Stimulated activated naive B cell treated with anti-CD40 and anti-IgM and Interleukin-4, amounts not matched to agents 10 μg/mL and 1 μg/mL and 100 μg/mL, for 72 hours (primary cell): ENCODE results near the gene GPR62.

ENCODE experiments used
- ATAC-seq, 2 donors: fragments of 150-1000 bp; cut with Tn5 transposase; replicated peaks; 2 replicates each; pipeline ENCODE4 v1.10.0; 2021; ENCODE audit warnings: moderate library complexity in 1 of 2
- DNase-seq: peaks from one replicate; pipeline ENCODE4 v3.0.0; 2021
- H3K27ac Mint-ChIP-seq: one replicate; pipeline ENCODE4 v1.8.0; 2022; ENCODE audit warnings: mild to moderate bottlenecking, mixed read lengths
- H3K27me3 Mint-ChIP-seq, 2 donors: one replicate each; pipeline ENCODE4 v1.8.0; 2022; ENCODE audit warnings: mixed read lengths in 2 of 2
- H3K36me3 Mint-ChIP-seq, 2 donors: one replicate each; pipeline ENCODE4 v1.8.0; 2022; ENCODE audit warnings: mixed read lengths in 2 of 2, mild to moderate bottlenecking in 1 of 2
- H3K4me1 Mint-ChIP-seq, 2 donors: one replicate each; pipeline ENCODE4 v1.8.0; 2022; ENCODE audit warnings: mixed read lengths in 2 of 2, mild to moderate bottlenecking in 1 of 2
- H3K4me3 Mint-ChIP-seq, 2 donors: one replicate each; pipeline ENCODE4 v1.8.0; 2022; ENCODE audit warnings: mild to moderate bottlenecking in 2 of 2, mixed read lengths in 2 of 2, moderate library complexity in 1 of 2
- H3K9me3 Mint-ChIP-seq, 2 donors: one replicate each; pipeline ENCODE4 v1.8.0; 2022; ENCODE audit warnings: mixed read lengths in 2 of 2, mild to moderate bottlenecking in 1 of 2

Gene GPR62

GRCh38 chr3:51934139-51934850 is 20.9 kb upstream of the GPR62 start:
- H3K4me3 Mint-ChIP-seq, result no peak overlapping the region
- ATAC-seq, result no peak
- H3K27ac Mint-ChIP-seq, result no peak overlapping the region
- DNase-seq, result no peak
- H3K36me3 Mint-ChIP-seq, result peaks cover 75 to 88% of the 10 kb centered on the region in 2 donors
- H3K4me1 Mint-ChIP-seq, result peaks cover 11 to 40% of the 10 kb centered on the region in 2 donors
- no peaks in the 10 kb centered on the region for H3K9me3 Mint-ChIP-seq
- H3K27me3 Mint-ChIP-seq, result no peaks in the 10 kb centered on the region

GRCh38 chr3:51934991-51935885 is 19.9 kb upstream of the GPR62 start:
- no peaks in the 10 kb centered on the region for H3K9me3 Mint-ChIP-seq
- ATAC-seq, result no peak
- peaks cover 18 to 49% of the 10 kb centered on the region in 2 donors for H3K4me1 Mint-ChIP-seq
- H3K36me3 Mint-ChIP-seq, result peaks cover 74 to 88% of the 10 kb centered on the region in 2 donors
- no peak overlapping the region for H3K27ac Mint-ChIP-seq
- no peaks in the 10 kb centered on the region for H3K27me3 Mint-ChIP-seq
- H3K4me3 Mint-ChIP-seq, result no peak overlapping the region
- no peak for DNase-seq

- Mint-ChIP-seq H3K36me3 (peaks cover 70 to 86% of the 10 kb centered on the region in 2 donors), H3K4me3 (no peak overlapping the region), H3K4me1 (peaks cover 27 to 58% of the 10 kb centered on the region in 2 donors), H3K9me3 (no peaks in the 10 kb centered on the region), H3K27me3 (no peaks in the 10 kb centered on the region), H3K27ac (no peak overlapping the region)
- DNase-seq, result no peak
- ATAC-seq, result no peak
Measured at GRCh38 chr3:51935886-51936755, 19.1 kb upstream of the GPR62 start.

GRCh38 chr3:51937014-51937413 is 18.2 kb upstream of the GPR62 start:
- no peak for DNase-seq
- ATAC-seq, result no peak
- H3K27me3 Mint-ChIP-seq, result no peaks in the 10 kb centered on the region
- H3K4me1 Mint-ChIP-seq, result peaks cover 30 to 58% of the 10 kb centered on the region in 2 donors
- no peak overlapping the region for H3K27ac Mint-ChIP-seq
- H3K36me3 Mint-ChIP-seq, result peaks cover 62 to 77% of the 10 kb centered on the region in 2 donors
- no peak overlapping the region for H3K4me3 Mint-ChIP-seq
- H3K9me3 Mint-ChIP-seq, result no peaks in the 10 kb centered on the region

DNA sequence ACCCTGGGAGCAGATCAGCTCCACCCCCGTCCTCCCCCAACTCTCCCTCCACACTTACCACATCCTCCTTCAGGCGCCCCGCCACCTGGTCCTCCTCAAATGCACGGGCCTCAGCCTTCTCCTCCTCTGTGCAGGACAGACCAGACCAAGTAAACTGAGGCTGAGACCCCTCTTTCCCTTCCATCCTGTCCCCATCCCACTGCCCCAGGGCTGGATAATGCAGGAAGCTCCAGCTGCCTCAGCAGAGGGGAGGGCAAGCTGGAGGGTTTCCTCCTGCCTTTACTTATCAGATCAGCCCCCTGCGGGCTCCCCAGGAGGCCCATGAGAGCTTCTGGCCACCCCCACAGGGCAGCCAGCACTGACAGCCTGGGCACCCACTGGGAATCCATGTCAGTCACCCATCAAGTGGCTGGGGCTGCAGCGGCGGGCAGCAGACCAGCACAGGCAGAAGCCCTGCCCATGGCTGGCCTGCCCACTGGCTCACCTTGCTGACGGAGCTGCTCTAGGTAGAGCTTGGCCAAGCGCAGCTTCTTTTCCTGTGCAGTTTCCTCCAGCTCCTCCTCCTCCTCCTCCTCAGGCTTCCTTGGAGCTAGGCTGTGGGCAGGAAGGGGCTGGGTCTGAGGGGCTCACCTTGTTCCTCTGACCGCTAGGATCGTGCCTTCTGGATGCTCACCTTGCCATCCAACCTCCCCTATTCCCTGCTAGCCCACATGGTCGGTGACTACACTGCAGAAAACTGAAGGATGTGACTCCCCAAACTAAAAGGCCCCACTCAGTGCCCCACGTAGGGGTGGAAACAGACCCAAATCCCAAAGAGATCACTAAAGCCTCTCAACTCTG is 17.4 kb upstream of the GPR62 start:
- Mint-ChIP-seq H3K27me3 (no peaks in the 10 kb centered on the region), H3K4me3 (no peak overlapping the region), H3K4me1 (peaks cover 30 to 58% of the 10 kb centered on the region in 2 donors), H3K36me3 (peaks cover 55 to 72% of the 10 kb centered on the region in 2 donors), H3K27ac (peak overlapping the region; percentile 86), H3K9me3 (no peaks in the 10 kb centered on the region)
- ATAC-seq (no peak), DNase-seq (no peak)

GRCh38 chr3:51938780-51939425 is 16.3 kb upstream of the GPR62 start:
- no peaks in the 10 kb centered on the region for H3K9me3 Mint-ChIP-seq
- H3K4me3 Mint-ChIP-seq, result peak overlapping the region; percentile 46 to 59
- no peaks in the 10 kb centered on the region for H3K27me3 Mint-ChIP-seq
- peaks cover 49 to 64% of the 10 kb centered on the region in 2 donors for H3K36me3 Mint-ChIP-seq
- peaks cover 32 to 58% of the 10 kb centered on the region in 2 donors for H3K4me1 Mint-ChIP-seq
- H3K27ac Mint-ChIP-seq, result peak overlapping the region; percentile 33
- ATAC-seq (no peak), DNase-seq (no peak)

DNA sequence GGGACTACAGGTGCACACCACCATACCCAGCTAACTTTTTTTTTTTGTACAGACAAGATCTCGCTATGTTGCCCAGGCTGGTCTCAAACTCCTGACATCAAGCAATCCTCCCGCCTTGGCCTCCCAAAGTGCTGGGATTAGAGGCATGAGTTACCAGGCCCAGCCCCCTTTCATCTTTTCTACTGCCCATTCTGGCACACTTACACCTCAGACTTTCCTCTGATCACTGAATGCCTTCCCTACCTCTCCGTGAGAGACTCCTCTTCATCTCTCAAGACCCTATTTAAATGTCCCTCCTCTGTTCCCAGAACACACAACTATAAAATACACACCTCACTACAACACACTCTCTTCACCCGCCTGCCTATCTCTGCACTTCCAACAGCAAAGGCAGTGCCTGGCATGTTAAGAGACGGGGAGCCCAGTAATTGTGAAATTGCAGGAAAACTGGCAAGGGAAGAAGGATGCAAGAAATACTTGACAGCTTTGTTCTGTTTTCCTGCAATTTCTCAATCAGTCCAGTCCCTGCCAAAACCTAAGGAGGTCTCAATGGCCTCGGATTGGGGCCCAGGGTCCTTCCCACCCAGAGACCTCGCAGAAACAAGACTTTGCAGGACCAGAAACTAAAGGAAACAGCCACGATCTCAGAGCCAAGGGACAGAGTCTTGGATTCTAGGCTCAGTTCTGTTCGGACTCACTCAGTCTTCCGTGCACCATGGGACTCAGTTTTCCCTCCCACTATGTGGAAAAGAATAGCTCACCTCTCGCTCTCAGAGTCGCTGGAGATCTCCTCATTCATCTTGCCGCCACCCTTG is 14.3 kb upstream of the GPR62 start:
- H3K9me3 Mint-ChIP-seq, result no peaks in the 10 kb centered on the region
- H3K27ac Mint-ChIP-seq, result peak overlapping the region; percentile 65
- H3K4me1 Mint-ChIP-seq, result peaks cover 32 to 63% of the 10 kb centered on the region in 2 donors
- no peaks in the 10 kb centered on the region for H3K27me3 Mint-ChIP-seq
- peak overlapping the region; percentile 76 to 81 for H3K4me3 Mint-ChIP-seq
- ATAC-seq, result no peak
- no peak for DNase-seq
- peaks cover 47 to 66% of the 10 kb centered on the region in 2 donors for H3K36me3 Mint-ChIP-seq

DNA sequence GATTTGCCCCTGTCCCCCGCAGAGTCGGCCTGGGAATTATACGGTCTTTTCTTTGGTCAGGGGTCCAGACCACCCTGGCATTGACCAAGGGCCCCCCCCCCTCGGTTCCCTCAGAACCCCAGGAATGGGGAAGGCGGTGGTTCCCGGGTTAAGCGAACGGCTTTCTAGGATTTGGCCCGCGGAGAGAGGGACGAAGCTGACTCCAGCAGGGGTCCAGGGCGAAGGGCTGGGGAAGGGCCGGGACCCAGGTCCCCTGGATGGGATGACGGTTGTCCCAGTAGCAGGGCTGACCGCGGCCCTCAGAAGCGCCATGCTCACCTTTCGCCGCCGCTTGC is 13.8 kb upstream of the GPR62 start:
- Mint-ChIP-seq H3K36me3 (peaks cover 44 to 63% of the 10 kb centered on the region in 2 donors), H3K4me3 (peak overlapping the region; percentile 76 to 81), H3K27me3 (no peaks in the 10 kb centered on the region), H3K27ac (peak overlapping the region; percentile 92), H3K4me1 (peaks cover 32 to 63% of the 10 kb centered on the region in 2 donors), H3K9me3 (no peaks in the 10 kb centered on the region)
- ATAC-seq (no peak), DNase-seq (no peak)

DNA sequence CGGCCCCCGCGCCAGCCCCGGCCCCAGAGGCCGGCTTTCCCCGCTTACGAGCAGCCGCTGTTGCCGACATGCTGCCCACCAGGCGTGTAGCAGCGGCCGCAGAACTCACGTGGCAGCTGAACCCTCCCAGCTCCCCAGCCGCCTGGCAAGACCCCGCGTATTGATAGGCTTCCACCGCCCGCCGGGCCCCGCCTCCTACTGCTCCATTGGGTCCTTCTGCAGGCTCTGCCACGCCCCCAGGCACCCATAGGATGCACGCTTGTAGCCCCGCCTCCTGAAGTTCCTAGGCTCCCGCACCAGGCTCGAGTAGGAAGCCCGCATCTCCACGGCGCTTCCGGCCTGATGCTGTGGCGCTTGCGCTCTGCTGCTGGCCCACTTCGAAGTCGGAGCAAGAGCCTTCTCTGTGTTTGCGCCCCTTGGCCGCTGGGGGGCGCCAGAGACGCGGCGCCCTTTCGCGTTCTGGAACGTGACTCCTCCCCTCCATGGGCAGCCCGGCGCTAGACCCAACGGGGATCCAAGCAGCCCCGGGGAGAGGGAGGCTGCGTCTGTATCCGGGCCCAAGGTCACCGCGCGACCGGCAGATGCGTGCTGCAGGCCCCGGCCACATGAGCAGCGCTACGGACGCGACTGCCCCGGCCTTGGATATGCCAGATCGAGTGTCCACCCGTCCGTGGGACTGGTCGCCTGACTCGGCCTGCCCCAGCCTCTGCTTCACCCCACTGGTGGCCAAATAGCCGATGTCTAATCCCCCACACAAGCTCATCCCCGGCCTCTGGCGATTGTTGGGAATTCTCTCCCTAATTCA is 13.2 kb upstream of the GPR62 start, which contains the start of the genes PARP3 and RRP9:
Gene PARP3 (plus strand): TSS at position 566 of the 805 bp plus-strand sequence. CDS start 993 bp downstream, outside the sequence.
Gene RRP9 (minus strand): TSS at position 107 of the 805 bp plus-strand sequence. CDS start 37 bp downstream, at position 70.
- Mint-ChIP-seq H3K27ac (peak within 1 kb of the TSS; percentile 92), H3K4me1 (peaks cover 32 to 63% of the 10 kb centered on the region in 2 donors)
- ATAC-seq, result peak; percentile 88 to 90

GRCh38 chr3:51942603-51943450 is 12.4 kb upstream of the GPR62 start:
- Mint-ChIP-seq H3K9me3 (no peaks in the 10 kb centered on the region), H3K4me1 (peaks cover 32 to 54% of the 10 kb centered on the region in 2 donors), H3K27me3 (no peaks in the 10 kb centered on the region), H3K36me3 (peaks cover 32 to 58% of the 10 kb centered on the region in 2 donors), H3K4me3 (peak overlapping the region; percentile 76 to 81), H3K27ac (peak overlapping the region; percentile 92)
- ATAC-seq (peak; percentile 50 to 56), DNase-seq (peak; percentile 54)

More for the DNA sequence above, 13.2 kb upstream of the GPR62 start, which contains the start of the genes PARP3 and RRP9:
- Mint-ChIP-seq H3K9me3 (no peaks in the 10 kb centered on the region), H3K27me3 (no peaks in the 10 kb centered on the region), H3K36me3 (peaks cover 40 to 63% of the 10 kb centered on the region in 2 donors), H3K4me3 (peak within 1 kb of the TSS; percentile 76 to 81)
- peak; percentile 100 for DNase-seq
